T-helper 2 cell treated with Interferon-gamma antibody and Interleukin-4, amounts not matched to agents 100 ng/mL and 5 ng/mL, for 36 hours (primary cell): Measurements from ENCODE around the gene GLYR1. TPM values are rescaled to one million over a fixed set of nuclear protein-coding genes. Genes with fewer than 3 reads are reported as not detected.

Experiments used
- intact Hi-C: fragments of 100-400 bp; cut with micrococcal nuclease; formaldehyde crosslinking; loops from one replicate; pipeline ENCODE4 v1.15.1; 2023
- total RNA-seq: library from RNA; stranded (reverse); gene quantifications from 2 replicates; pipeline ENCODE4 v1.2.3, GENCODE V29; 2022

GLYR1 gene
- total RNA-seq, 1 donor from 2014 or later: 116 TPM

DNA sequence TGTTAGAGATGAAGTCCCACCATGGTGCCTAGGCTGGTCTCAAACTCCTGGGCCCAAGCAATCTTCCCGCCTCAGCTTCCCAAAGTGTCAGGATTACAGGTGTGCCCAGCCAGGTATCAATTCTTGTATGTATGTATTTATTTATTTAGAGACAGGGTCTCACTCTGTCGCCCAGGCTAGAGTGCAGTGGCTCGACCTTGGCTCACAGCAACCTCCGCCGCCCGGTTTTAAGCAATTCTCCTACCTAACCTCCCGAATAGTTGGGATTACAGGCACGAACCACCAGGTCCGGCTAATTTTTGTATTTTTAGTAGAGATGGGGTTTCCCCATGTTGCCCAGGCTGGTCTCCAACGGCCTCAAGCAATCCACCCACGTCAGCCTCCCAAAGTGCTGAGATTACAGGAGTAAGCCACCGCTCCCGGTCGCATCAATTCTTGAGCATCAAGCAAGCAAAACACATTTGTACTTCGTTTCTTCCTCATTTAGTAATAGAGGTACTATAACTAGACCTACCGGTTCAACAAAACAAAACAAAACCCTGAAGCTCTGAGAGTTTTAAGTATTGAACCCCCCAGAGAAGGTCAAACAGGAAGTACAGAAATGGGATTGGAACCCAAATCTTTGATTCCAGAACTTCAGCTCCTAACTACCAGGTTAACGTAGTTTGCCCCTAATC is 79.1 kb downstream of the GLYR1 start:
- intact Hi-C loops: loop anchor here (1.0 to 10.0 kb wide), 5 partner anchors 34 to 343 kb away; partner anchors contain the start of genes ANKS3, DNAAF8, DNAJA3 and ROGDI

DNA sequence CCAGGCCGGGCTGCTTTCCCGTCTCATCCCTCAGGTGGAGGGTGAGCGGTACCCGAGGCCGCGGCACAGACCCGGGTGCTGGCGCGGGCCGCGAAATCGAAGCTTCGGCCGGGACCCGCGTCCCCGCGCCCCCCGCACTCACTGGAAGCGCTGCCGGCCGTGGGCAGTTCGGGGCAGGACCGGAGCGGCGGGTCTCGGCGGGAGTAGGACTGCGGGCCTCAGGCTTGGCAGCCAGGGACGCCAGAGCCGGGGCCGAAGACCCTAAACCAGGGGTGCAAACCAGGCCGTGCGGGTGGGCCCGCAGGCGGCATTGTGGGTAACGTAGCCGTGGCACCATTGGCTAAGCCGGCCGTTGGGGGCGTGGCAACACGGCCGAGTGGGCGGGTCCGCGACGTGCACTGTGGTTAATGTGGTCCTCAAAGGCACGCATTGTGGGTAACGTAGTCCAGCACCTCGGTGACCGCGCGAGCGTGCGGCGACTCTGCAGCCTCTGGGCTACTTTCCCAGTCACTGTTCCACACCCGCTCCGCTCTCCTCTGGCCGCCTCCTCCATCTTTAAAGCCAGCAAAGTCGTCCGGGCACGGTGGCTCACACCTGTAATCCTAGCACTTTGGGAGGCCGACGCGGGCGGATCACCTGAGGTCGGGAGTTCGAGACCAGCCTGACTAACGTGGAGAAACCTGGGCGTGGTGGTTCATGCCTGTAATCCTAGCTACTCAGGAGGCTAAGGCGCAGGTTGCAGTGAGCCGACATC is 80.0 kb downstream of the GLYR1 start, which contains the start of gene ZNF500:
ZNF500 (minus strand) TSS at position 288 of the 754 bp plus-strand sequence. CDS start 1,184 bp downstream, outside the sequence.
- intact Hi-C loops: loop anchor here (1.0 to 10.0 kb wide), 3 partner anchors 35 to 342 kb away; partner anchors contain the start of genes DNAJA3, ROGDI and UBALD1

DNA sequence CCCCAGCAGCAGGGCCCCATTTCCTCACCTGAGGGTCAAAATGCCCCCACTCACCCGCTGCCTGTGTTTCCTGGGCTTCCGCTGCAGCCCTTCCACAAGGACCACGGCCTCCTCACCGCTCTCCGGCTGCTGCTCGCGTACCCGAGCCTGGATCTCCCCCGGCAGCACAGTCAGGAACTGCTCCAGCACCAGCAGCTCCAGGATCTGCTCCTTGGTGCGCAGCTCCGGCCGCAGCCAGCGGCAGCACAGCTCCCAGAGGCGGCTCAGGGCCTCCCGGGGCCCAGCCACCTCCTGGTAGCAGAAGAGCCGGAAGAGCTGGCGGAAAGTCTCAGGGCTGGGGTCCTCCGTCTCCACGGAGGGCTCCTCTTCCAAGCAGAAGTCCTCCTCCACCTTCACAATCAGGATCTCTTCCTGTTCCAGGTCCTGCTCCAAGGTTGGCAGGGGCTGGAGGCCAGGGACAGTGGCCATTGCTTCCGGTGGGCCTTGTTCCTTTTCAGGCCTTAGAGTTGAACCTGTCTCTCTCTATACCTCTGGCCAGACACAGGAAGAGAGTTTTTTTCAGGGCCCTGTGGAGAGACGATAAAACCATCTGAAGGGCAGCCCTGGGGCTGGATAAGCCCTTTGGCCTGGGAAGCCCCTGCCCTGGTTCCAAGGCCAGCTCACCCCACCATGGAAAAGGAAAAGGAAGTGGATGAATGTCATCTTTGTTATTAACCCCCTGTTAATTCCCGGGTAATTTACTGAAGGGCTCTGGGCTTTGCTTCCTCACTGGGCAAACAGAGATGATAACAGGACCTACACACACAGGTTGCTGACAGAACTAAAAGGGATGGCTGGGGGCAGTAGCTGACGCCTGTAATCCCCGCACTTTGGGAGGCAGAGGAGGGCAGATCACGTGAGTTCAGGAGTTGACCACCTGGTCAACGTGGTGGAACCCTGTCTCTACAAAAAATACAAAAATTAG is 81.3 kb downstream of the GLYR1 start:
- intact Hi-C loops: loop anchor here (10.0 kb wide), 1 partner anchor 151 kb away; the partner anchor contains the start of gene UBALD1

DNA sequence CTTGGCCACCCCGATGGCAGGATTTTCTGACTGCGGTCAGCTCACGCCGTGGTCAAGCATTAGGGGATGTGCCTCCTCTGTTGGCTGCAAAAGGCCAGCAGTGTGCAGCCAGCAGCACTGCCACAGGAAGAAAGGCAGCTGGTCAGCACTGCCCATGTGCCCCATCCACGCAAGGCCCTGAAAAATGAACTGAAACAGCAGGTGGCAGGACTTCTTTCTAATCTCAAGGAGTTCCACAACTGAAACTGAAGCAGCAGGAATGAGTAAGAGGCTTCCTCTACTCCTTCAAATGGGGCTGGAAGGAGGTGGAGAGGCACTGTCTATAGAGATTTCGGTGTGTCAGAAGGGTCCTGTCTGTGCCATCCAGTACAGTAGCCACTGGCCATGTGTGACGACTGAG is 83.3 kb downstream of the GLYR1 start:
- intact Hi-C loops: loop anchor here (10.0 kb wide), 1 partner anchor 149 kb away; the partner anchor contains the start of gene UBALD1

DNA sequence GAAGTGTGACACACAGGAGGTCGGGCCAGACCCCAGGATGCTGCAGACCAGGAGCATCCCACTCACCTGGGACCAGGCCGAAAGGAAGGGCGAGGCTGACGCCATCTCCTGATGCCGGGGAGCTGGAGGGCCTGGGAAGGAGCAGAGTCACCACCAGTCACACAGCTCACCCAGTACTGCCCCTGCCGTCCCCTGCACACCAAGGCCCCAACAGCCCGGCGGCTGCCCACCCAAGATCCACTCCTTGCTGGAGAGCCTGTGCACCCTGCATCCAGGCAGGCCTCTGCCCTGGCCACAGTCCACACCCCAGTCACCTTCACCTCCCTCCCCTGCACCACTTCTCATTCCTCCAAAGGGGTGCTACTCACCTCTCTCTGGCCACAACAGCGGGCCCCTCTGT is 84.9 kb downstream of the GLYR1 start:
- intact Hi-C loops: loop anchor here (10.0 kb wide), 1 partner anchor 147 kb away; the partner anchor contains the start of gene UBALD1

DNA sequence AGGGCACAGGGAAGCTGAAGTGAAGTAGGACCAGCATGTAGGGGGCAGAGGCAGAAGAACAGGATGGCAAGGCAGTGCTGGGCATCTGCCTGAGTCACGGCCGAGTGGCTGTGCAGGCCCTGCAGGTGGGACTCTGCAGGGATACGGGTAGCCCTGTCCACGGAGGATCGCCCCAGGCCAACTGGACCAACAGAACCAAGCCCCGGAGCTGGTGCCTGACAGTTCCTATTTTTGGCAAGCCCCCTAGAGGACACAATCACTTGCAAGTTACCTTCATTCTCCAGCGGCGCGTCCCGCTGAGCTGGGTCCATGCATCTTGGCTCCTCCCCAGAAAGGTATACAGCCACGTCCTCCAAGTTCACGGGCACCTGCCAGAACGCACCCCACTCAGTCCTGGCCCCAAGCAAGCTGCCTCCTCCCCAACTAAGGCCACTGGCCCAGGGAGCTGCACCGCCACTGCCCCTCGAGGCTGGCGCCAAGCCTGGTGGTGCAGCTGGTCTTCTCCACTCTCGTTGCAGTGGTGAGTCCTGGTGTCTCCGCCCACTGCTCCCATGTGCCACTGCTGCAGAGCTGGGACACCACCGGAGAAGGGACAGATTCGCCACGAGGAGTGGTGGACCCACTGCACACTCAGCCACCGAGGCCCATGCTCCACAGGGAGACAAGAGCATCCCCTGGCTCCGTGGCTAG is 86.7 kb downstream of the GLYR1 start:
- intact Hi-C loops: loop anchor here (10.0 kb wide), 1 partner anchor 146 kb away; the partner anchor contains the start of gene UBALD1

DNA sequence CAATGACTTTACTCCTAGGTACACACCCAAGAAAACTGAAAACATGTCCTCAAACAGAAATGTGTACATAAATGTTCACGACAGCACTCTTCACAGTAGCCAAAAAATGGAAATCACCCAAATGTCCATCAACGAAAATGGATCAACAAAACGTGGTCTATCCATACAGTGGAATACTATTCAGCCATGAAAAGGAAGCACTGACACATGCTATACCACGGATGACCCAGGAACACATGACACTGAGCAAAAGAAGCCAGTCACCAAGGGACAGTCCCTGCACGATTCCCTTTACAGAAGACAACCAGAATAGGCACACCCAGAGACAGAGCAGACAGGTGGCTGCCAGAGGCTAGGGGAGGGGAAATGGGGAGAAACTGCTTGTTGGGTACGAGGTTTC is 91.4 kb downstream of the GLYR1 start:
- intact Hi-C loops: no loop called here

DNA sequence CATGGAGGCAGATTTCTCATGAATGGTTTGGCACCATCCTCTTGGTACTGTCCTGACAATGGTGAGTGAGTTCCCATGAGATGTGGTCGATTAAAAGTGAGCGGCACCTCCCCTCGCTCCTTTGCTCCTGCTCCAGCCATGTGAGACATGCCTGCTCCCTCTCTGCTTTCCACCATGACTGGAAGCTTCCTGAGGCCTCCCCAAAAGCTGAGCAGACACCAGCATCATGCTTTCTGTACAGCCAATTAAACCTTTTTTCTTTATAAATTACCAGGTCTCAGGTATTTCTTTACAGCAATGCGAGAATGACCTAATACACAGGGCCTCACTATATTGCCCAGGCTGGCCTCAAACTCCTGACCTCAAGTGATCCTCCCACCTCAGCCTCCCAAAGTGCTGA is 92.2 kb downstream of the GLYR1 start:
- intact Hi-C loops: no loop called here

DNA sequence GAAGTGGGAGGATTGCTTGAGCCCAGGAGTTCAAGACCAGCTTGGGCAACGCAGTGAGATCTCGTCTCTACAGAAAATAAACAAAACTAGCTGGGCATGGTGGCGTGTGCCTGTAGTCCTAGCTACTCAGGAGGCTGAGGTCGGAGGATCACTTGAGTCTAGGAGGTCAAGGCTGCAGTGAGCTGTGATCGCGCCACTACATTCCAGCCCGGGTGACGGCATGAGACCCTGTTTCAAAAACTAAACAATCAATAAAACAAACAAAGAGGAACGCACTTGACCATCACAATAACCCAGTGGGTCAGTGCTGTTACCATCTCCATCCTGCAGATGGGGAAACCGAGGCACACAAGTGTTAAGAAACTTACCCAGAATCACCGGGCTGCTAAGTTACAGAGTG is 93.9 kb downstream of the GLYR1 start:
- intact Hi-C loops: no loop called here

Other genes starting within 250 kb of the GLYR1 start
- gene UBALD1, start 232.4 kb downstream of the GLYR1 start, total RNA-seq: 19.6 and 22.1 TPM in 2 replicates
- 87.0 and 87.8 TPM in 2 replicates for gene MGRN1, start 222.5 kb downstream of the GLYR1 start, total RNA-seq
- gene NUDT16L1, start 153.7 kb downstream of the GLYR1 start, total RNA-seq: 33.4 and 34.7 TPM in 2 replicates
- gene ANKS3, start 113.0 kb downstream of the GLYR1 start, total RNA-seq: 12.8 and 15.9 TPM in 2 replicates
- gene DNAAF8, start 112.8 kb downstream of the GLYR1 start, total RNA-seq: 0.11 and 0.25 TPM in 2 replicates
- 16.1 and 20.2 TPM in 2 replicates for gene ZNF500, start 80.1 kb downstream of the GLYR1 start, total RNA-seq
- not detected in 2 replicates for gene SEPTIN12, start 58.9 kb downstream of the GLYR1 start, total RNA-seq
- gene SMIM22, start 51.9 kb downstream of the GLYR1 start, total RNA-seq: not detected in 2 replicates
- 7.0 and 7.3 TPM in 2 replicates for gene ROGDI, start 44.7 kb downstream of the GLYR1 start, total RNA-seq
- 38.9 and 42.0 TPM in 2 replicates for gene UBN1, start 193 bp upstream of the GLYR1 start, total RNA-seq
- not detected in 2 replicates for gene PPL, start 89.9 kb upstream of the GLYR1 start, total RNA-seq
- not detected in 2 replicates for gene SEC14L5, start 111.0 kb upstream of the GLYR1 start, total RNA-seq
- gene NAGPA, start 186.6 kb upstream of the GLYR1 start, total RNA-seq: 13.7 and 14.0 TPM in 2 replicates
- not detected in 2 replicates for gene C16orf89, start 218.7 kb upstream of the GLYR1 start, total RNA-seq
- 32.4 and 32.5 TPM in 2 replicates for gene ALG1, start 224.6 kb upstream of the GLYR1 start, total RNA-seq